OCI-LY7 (cell line): ENCODE data around the gene LIN52. TPM values are rescaled to one million over a fixed set of nuclear protein-coding genes. Genes with fewer than 3 reads are reported as not detected.
A peak's percentile ranks its signal among the peaks of the same experiment; 100 is the strongest.

Experiments
- BruUV-seq: library from RNA; stranded (reverse); fragments of 400-500 nt; replicated peaks from 2 replicates; lab custom pipeline; 2021; lab: Mats Ljungman, UMichigan
- CTCF ChIA-PET: fragments of 300-600 bp; sonication (Branson Sonifier 250); formaldehyde crosslinking; loops from one replicate; lab custom pipeline; 2022; ENCODE audit warnings: antibody characterized with exemption; ENCODE audit not compliant: unreplicated experiment; lab: Charles Lee
- POLR2A ChIA-PET: fragments of 300-600 bp; sonication (Branson Sonifier 250); formaldehyde crosslinking; loops from one replicate; lab custom pipeline; 2022; ENCODE audit warnings: antibody characterized with exemption; lab: Charles Lee
- DNase-seq: peaks from one replicate; pipeline ENCODE4 v3.0.0-alpha.2; 2015; ENCODE audit warnings: low spot score
- H2AFZ ChIP-seq: fragments of 200-600 bp; sonication (generic), shearing (Covaris generic); 2 replicates; pipeline ENCODE4 v1.6.1; 2014; ENCODE audit warnings: mild to moderate bottlenecking, antibody characterized with exemption, low read length, moderate library complexity
- H3K27ac ChIP-seq: fragments of 200-600 bp; sonication (generic); 2 replicates; pipeline ENCODE4 v1.5.1; 2014; ENCODE audit warnings: mixed run types, low read depth, mild to moderate bottlenecking, moderate library complexity, low read length, inconsistent platforms; ENCODE audit not compliant: poor library complexity, severe bottlenecking
- H3K36me3 ChIP-seq: fragments of 200-600 bp; sonication (generic); 2 replicates; pipeline ENCODE4 v1.6.1; 2014; ENCODE audit warnings: mild to moderate bottlenecking, antibody characterized with exemption, low read length, moderate library complexity, mixed read lengths; ENCODE audit not compliant: insufficient read depth
- H3K4me1 ChIP-seq: fragments of 200-600 bp; sonication (generic); 2 replicates; pipeline ENCODE4 v1.5.1; 2014; ENCODE audit warnings: mild to moderate bottlenecking, low read length; ENCODE audit not compliant: insufficient read depth, poor library complexity, severe bottlenecking
- H3K4me2 ChIP-seq: fragments of 200-600 bp; sonication (generic); 2 replicates; pipeline ENCODE4 v1.6.1; 2014; ENCODE audit warnings: mild to moderate bottlenecking, low read length
- H3K4me3 ChIP-seq: fragments of 200-600 bp; sonication (generic); 2 replicates; pipeline ENCODE4 v1.5.1; 2014; ENCODE audit warnings: mild to moderate bottlenecking, low read depth, low read length; ENCODE audit not compliant: poor library complexity, severe bottlenecking
- H3K79me2 ChIP-seq: fragments of 200-600 bp; sonication (generic); 2 replicates; pipeline ENCODE4 v1.6.1; 2016; ENCODE audit warnings: low read depth, mild to moderate bottlenecking, low read length, moderate library complexity, mixed read lengths; ENCODE audit not compliant: insufficient read depth
- H3K9me2 ChIP-seq: fragments of 200-600 bp; sonication (generic); 2 replicates; pipeline ENCODE4 v1.6.1; 2016; ENCODE audit warnings: mild to moderate bottlenecking, low read length, mixed read lengths; ENCODE audit not compliant: insufficient read depth
- H3K9me3 ChIP-seq: fragments of 200-600 bp; sonication (generic); 2 replicates; pipeline ENCODE4 v1.6.1; 2014; ENCODE audit warnings: mild to moderate bottlenecking, mixed run types, low read length, mixed read lengths
- H4K20me1 ChIP-seq: fragments of 200-600 bp; sonication (generic); 2 replicates; pipeline ENCODE4 v1.6.1; 2014; ENCODE audit warnings: mild to moderate bottlenecking, antibody characterized with exemption, low read length, moderate library complexity, mixed read lengths; ENCODE audit not compliant: insufficient read depth
- EZH2phosphoT487 ChIP-seq: fragments of 200-600 bp; sonication (generic); IDR thresholded peaks from 2 replicates; pipeline ENCODE4 v1.6.1; 2018; ENCODE audit warnings: low read depth, borderline replicate concordance, mild to moderate bottlenecking, mixed run types, antibody characterized with exemption, low read length, moderate library complexity, mixed read lengths
- intact Hi-C: fragments of 100-400 bp; cut with micrococcal nuclease; formaldehyde crosslinking; loops from one replicate; pipeline ENCODE4 v1.10.0; 2022; ENCODE audit not compliant: unreplicated experiment
- total RNA-seq, 2 experiments: library from RNA; depleted of rRNA in 1 of 2; stranded (reverse); fragments of >200 nt in 1 of 2; shearing (Covaris generic) in 1 of 2; gene quantifications; 2 replicates each; pipeline ENCODE4 v1.2.3, GENCODE V29; 2014 to 2022
- TF ChIP-seq, protein P1 (sequence below): fragments of 200-600 bp; sonication (generic); conservative IDR thresholded peaks from 2 replicates; pipeline ENCODE4 v1.5.1; 2014; ENCODE audit warnings: mild to moderate bottlenecking, antibody characterized with exemption, low read length, moderate library complexity, mixed read lengths

Gene LIN52
- total RNA-seq, 2 experiments from 2014 or later: 9.8 to 18.0 TPM

DNA sequence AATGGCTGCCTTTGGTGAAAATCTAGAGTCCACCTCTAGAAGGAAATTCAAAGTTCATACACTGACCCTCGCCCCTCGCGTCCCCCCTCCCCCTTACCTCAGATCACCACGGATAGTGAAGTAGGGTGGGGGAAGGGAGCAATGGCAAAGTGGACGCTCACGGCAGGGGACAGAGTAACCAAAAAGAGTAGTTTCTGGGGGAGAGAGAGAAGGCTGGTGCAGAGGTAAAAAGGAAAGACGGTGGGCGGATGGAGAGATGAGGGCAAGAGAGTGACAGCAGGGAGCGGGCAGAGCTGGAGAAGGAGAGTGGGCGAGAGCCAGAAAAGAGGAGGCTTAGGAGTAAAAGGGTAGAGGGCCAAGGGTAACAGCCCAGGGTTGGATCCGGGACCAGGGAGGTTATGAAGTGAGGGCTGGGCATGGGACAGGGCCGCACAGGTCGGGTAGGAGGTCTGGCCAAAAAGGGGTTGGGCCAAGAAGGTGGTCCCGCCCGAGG, 926 bp upstream of the LIN52 start:
- intact Hi-C loops: loop anchor here (2.0 kb wide), 1 partner anchor 65 kb away; the partner anchor contains the start of genes BBOF1 and ENTPD5
- no peak overlapping the region for H3K27ac ChIP-seq
- peak overlapping the region; percentile 79 for H3K4me3 ChIP-seq
- DNase-seq: peak; percentile 4
- no peaks in the 10 kb centered on the region for H3K9me3 ChIP-seq
- H3K4me1 ChIP-seq: peaks cover 23% of the 10 kb centered on the region
- H2AFZ ChIP-seq: peak overlapping the region; percentile 74
- H3K79me2 ChIP-seq: peaks cover 24% of the 10 kb centered on the region
- ChIA-PET POLR2A (interaction anchor here (0.6 to 1.1 kb wide), 3 partner anchors 23 to 60 kb away, joined by 3 to 4 read pairs (median 3); no protein-coding TSS in a partner anchor), CTCF (interaction anchor here (0.6 kb wide), 1 partner anchor 197 kb away, joined by 3 read pairs; no protein-coding TSS in a partner anchor)
- BruUV-seq: no TSS peak
- TF ChIP-seq, protein P1, sequence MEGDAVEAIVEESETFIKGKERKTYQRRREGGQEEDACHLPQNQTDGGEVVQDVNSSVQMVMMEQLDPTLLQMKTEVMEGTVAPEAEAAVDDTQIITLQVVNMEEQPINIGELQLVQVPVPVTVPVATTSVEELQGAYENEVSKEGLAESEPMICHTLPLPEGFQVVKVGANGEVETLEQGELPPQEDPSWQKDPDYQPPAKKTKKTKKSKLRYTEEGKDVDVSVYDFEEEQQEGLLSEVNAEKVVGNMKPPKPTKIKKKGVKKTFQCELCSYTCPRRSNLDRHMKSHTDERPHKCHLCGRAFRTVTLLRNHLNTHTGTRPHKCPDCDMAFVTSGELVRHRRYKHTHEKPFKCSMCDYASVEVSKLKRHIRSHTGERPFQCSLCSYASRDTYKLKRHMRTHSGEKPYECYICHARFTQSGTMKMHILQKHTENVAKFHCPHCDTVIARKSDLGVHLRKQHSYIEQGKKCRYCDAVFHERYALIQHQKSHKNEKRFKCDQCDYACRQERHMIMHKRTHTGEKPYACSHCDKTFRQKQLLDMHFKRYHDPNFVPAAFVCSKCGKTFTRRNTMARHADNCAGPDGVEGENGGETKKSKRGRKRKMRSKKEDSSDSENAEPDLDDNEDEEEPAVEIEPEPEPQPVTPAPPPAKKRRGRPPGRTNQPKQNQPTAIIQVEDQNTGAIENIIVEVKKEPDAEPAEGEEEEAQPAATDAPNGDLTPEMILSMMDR: no peak; the same call in 1 of the 2 replicates
- H3K36me3 ChIP-seq: no peaks in the 10 kb centered on the region
- peak overlapping the region; percentile 96 for H3K4me2 ChIP-seq
- H3K9me2 ChIP-seq: no peaks in the 10 kb centered on the region
- H4K20me1 ChIP-seq: no peaks in the 10 kb centered on the region

GRCh38 chr14:74085047-74085637, 386 bp downstream of the LIN52 start:
- Histone ChIP-seq H3K4me3 (peak overlapping the region; percentile 79), H3K4me1 (peaks cover 23% of the 10 kb centered on the region), H2AFZ (peak overlapping the region; percentile 18), H3K4me2 (peak overlapping the region; percentile 90), H4K20me1 (no peaks in the 10 kb centered on the region), H3K79me2 (peaks cover 27% of the 10 kb centered on the region), H3K9me3 (no peaks in the 10 kb centered on the region), H3K36me3 (no peaks in the 10 kb centered on the region), H3K9me2 (no peaks in the 10 kb centered on the region), H3K27ac (peak overlapping the region; percentile 30)
- ChIA-PET CTCF (no interaction called here), POLR2A (no interaction called here)
- TSS peak; percentile 72 for BruUV-seq
- intact Hi-C loops: loop anchor here (2.0 kb wide), 1 partner anchor 66 kb away; the partner anchor contains the start of genes BBOF1 and ENTPD5
- TF ChIP-seq, protein P1: no peak
- TF ChIP-seq EZH2phosphoT487: no peak
- DNase-seq: peak; percentile 12

GRCh38 chr14:74085828-74086227, 1.1 kb downstream of the LIN52 start:
- Histone ChIP-seq H3K4me3 (peak overlapping the region; percentile 79), H3K4me1 (peaks cover 23% of the 10 kb centered on the region), H3K9me2 (no peaks in the 10 kb centered on the region), H3K79me2 (peaks cover 27% of the 10 kb centered on the region), H3K4me2 (peak overlapping the region; percentile 90), H3K36me3 (peaks cover 3% of the 10 kb centered on the region; the same call in 1 of the 2 replicates), H4K20me1 (no peaks in the 10 kb centered on the region), H3K9me3 (no peaks in the 10 kb centered on the region), H2AFZ (no peak overlapping the region), H3K27ac (no peak overlapping the region)
- intact Hi-C loops: loop anchor here (2.0 kb wide), 1 partner anchor 67 kb away; the partner anchor contains the start of genes BBOF1 and ENTPD5
- TF ChIP-seq, protein P1: no peak
- TF ChIP-seq EZH2phosphoT487: no peak
- BruUV-seq: no TSS peak
- DNase-seq: peak; percentile 50
- CTCF ChIA-PET: no interaction called here
- POLR2A ChIA-PET: interaction anchor here (0.9 kb wide), 1 partner anchor 11 kb away, joined by 4 read pairs; no protein-coding TSS in a partner anchor
